ENCODE measurements around the gene SLC7A7. TPM values are rescaled to one million over a fixed set of nuclear protein-coding genes. Genes with fewer than 3 reads are reported as not detected.
"Not testable (repeated sequence)": the region's sequence is repeated elsewhere in the genome, so short reads cannot be mapped to it uniquely, and the experiment has no call there.

SLC7A7 gene
- total RNA-seq, 1 donor from 2014 or later: 8.3 TPM

GRCh38 chr14:22767323-22767589, 48.0 kb downstream of the SLC7A7 start:
- Mint-ChIP-seq H3K27ac (peak overlapping the region; percentile 98), H3K36me3 (peaks cover 41% of the 10 kb centered on the region), H3K27me3 (ENCODE audit: low read depth) (no peaks in the 10 kb centered on the region), H3K9me3 (peaks cover 13% of the 10 kb centered on the region), H3K4me1 (peaks cover 26% of the 10 kb centered on the region), H3K4me3 (peak overlapping the region; percentile 91)
- TF ChIP-seq, protein P1, sequence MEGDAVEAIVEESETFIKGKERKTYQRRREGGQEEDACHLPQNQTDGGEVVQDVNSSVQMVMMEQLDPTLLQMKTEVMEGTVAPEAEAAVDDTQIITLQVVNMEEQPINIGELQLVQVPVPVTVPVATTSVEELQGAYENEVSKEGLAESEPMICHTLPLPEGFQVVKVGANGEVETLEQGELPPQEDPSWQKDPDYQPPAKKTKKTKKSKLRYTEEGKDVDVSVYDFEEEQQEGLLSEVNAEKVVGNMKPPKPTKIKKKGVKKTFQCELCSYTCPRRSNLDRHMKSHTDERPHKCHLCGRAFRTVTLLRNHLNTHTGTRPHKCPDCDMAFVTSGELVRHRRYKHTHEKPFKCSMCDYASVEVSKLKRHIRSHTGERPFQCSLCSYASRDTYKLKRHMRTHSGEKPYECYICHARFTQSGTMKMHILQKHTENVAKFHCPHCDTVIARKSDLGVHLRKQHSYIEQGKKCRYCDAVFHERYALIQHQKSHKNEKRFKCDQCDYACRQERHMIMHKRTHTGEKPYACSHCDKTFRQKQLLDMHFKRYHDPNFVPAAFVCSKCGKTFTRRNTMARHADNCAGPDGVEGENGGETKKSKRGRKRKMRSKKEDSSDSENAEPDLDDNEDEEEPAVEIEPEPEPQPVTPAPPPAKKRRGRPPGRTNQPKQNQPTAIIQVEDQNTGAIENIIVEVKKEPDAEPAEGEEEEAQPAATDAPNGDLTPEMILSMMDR (IDR thresholded peaks at IDR 0.05; ENCODE audit: unreplicated experiment): no peak
- DNase-seq (ENCODE audit: low spot score in 2 of 2, unreplicated experiment in 2 of 2): no peak

DNA sequence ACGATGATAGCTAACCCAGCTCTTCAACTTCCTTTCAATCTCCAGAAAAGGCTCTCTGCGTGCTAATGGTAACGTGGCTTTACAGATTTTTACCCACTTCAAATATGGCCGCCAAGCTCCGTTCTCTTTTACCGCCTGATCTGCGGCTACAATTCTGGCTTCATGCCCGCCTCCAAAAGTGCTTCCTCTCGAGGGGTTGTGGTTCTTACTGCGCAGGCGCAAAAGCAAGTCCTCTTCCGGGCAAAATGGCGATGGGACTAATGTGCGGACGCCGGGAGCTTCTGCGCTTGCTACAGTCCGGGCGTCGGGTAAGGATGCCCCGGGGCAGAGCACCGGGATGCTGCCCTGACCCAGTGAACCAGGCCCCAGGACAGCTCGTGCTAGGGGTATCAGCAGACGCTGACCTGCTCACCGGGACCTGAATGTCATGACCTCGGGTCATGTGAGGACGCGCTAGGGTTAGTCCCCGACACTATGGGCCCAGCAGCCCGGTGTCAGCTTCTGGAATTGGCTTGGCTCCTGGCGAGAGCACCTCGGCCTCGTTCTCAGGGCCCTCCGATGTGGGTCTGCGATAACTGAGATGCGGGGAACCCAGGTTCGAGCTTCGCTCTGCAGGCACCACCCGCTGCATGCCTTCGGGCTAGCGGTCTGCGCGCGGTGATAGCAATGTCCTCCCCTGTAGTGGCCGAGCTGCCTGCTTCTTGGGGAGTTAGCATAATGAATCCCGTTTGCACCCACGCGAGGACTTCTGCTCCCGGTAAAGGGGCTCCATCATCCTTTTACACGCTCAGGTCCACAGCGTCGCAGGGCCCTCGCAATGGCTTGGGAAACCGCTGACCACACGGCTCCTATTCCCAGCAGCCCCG, 48.5 kb downstream of the SLC7A7 start, which contains the start of gene OXA1L:
Gene OXA1L, plus strand, starts transcription at position 232 of the 866 bp plus-strand sequence. Its CDS starts 14 bp downstream, at position 246.
- H3K27ac Mint-ChIP-seq: peak within 1 kb of the TSS; percentile 98
- H3K4me1 Mint-ChIP-seq: peaks cover 26% of the 10 kb centered on the region
- peaks cover 18% of the 10 kb centered on the region for H3K9me3 Mint-ChIP-seq
- H3K4me3 Mint-ChIP-seq: peak within 1 kb of the TSS; percentile 91
- no peaks in the 10 kb centered on the region for H3K27me3 Mint-ChIP-seq (ENCODE audit: low read depth)
- peaks cover 44% of the 10 kb centered on the region for H3K36me3 Mint-ChIP-seq
- peak; percentile 95 to 97 for DNase-seq (ENCODE audit: low spot score in 2 of 2, unreplicated experiment in 2 of 2)
- TF ChIP-seq, protein P1 (IDR thresholded peaks at IDR 0.05; ENCODE audit: unreplicated experiment): no peak

GRCh38 chr14:22764382-22764781, 50.9 kb downstream of the SLC7A7 start:
- H3K4me3 Mint-ChIP-seq: no peak overlapping the region
- H3K36me3 Mint-ChIP-seq: peaks cover 34% of the 10 kb centered on the region
- TF ChIP-seq, protein P1 (IDR thresholded peaks at IDR 0.05; ENCODE audit: unreplicated experiment): no peak
- H3K27ac Mint-ChIP-seq: no peak overlapping the region
- no peak for DNase-seq (ENCODE audit: low spot score in 2 of 2, unreplicated experiment in 2 of 2)
- peaks cover 33% of the 10 kb centered on the region for H3K9me3 Mint-ChIP-seq
- H3K4me1 Mint-ChIP-seq: peaks cover 26% of the 10 kb centered on the region
- no peaks in the 10 kb centered on the region for H3K27me3 Mint-ChIP-seq (ENCODE audit: low read depth)

DNA sequence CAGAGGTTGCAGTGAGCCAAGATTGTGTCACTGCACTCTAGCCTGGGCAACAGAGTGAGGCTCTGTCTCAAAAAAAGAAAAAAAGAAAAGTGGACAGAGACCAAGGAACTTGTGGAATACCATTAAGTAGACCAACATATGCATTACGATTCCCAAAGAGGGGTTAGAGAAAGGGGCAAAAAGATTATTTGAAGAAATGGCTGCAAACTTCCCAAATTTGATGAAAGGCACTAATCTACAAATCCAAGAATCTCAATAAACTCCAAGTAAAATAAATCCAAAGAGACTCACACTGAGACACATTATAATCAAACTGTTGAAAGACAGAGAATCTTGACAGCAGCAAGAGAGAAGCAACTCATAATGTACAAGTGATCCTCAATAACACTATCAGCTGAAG, 53.5 kb downstream of the SLC7A7 start:
- Mint-ChIP-seq H3K4me1 (peaks cover 13% of the 10 kb centered on the region), H3K9me3 (peaks cover 33% of the 10 kb centered on the region), H3K4me3 (no peak overlapping the region), H3K27ac (no peak overlapping the region), H3K36me3 (peaks cover 32% of the 10 kb centered on the region), H3K27me3 (ENCODE audit: low read depth) (no peaks in the 10 kb centered on the region)
- TF ChIP-seq, protein P1 (IDR thresholded peaks at IDR 0.05; ENCODE audit: unreplicated experiment): no peak
- no peak for DNase-seq (ENCODE audit: low spot score in 2 of 2, unreplicated experiment in 2 of 2)

GRCh38 chr14:22757972-22758650, 57.1 kb downstream of the SLC7A7 start:
- H3K4me1 Mint-ChIP-seq; DNase-seq (ENCODE audit: low spot score in 2 of 2, unreplicated experiment in 2 of 2); H3K27ac Mint-ChIP-seq; H3K27me3 Mint-ChIP-seq (ENCODE audit: low read depth); H3K4me3 Mint-ChIP-seq: not testable (repeated sequence)
- peaks cover 29% of the 10 kb centered on the region for H3K9me3 Mint-ChIP-seq
- peaks cover 29% of the 10 kb centered on the region for H3K36me3 Mint-ChIP-seq

DNA sequence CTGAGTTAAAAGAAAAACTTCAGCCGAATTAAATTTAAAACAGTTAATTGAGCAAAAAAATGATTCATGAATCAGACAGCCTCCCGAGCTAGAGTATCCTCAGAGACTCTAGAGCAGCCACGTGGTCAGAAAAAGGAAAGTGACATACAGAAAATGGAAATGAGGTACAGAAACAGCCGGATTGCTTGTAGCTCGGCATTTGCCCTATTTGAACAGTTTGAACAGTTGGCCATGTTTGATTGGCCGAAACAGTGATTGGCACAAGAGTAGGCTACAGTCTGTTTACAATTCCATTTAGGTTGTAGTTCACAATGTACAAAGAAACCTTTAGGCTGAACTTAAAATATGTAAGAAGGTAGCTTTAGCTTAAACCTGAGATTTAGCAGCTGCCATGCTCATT, 61.6 kb downstream of the SLC7A7 start:
- TF ChIP-seq, protein P1 (IDR thresholded peaks at IDR 0.05; ENCODE audit: unreplicated experiment): no peak
- Mint-ChIP-seq H3K4me3 (no peak overlapping the region), H3K27ac (no peak overlapping the region), H3K27me3 (ENCODE audit: low read depth) (peaks cover 9% of the 10 kb centered on the region), H3K36me3 (no peaks in the 10 kb centered on the region), H3K9me3 (no peaks in the 10 kb centered on the region), H3K4me1 (peaks cover 4% of the 10 kb centered on the region)
- no peak for DNase-seq (ENCODE audit: low spot score in 2 of 2, unreplicated experiment in 2 of 2)
